GM12801 (cell line): ENCODE measurements around the gene SNX12.

Experiments used
- CTCF ChIP-seq: IDR thresholded peaks from one replicate; pipeline ENCODE4 v1.5.1; 2011; ENCODE audit warnings: control low read depth; ENCODE audit not compliant: insufficient read length; ENCODE audit errors: extremely low read depth

Gene SNX12

GRCh38 chrX:71106427-71106826 lies 38.3 kb upstream of the SNX12 start, which contains the start of gene CXorf65:
TSS of gene CXorf65 (minus strand) at chrX:71106740. CDS start at chrX:71106556, 184 bp downstream.
- no peak for TF ChIP-seq CTCF

GRCh38 chrX:71105628-71106027 lies 37.5 kb upstream of the SNX12 start:
- no peak for TF ChIP-seq CTCF

- no peak for TF ChIP-seq CTCF
Measured at GRCh38 chrX:71103110-71103983, 35.2 kb upstream of the SNX12 start.

GRCh38 chrX:71102292-71102691 lies 34.2 kb upstream of the SNX12 start:
- TF ChIP-seq CTCF: no peak

- no peak for TF ChIP-seq CTCF
Measured at GRCh38 chrX:71100581-71101505, 32.7 kb upstream of the SNX12 start.

- TF ChIP-seq CTCF: no peak
Measured at GRCh38 chrX:71099736-71100135, 31.6 kb upstream of the SNX12 start.

- no peak for TF ChIP-seq CTCF
Measured at GRCh38 chrX:71098951-71099506, 30.9 kb upstream of the SNX12 start.
